Prostate gland (tissue), 2 donors: Measurements from ENCODE around the gene MATN1. TPM values are rescaled to one million over a fixed set of nuclear protein-coding genes. Genes with fewer than 3 reads are reported as not detected.

Source experiments
- DNase-seq: peaks from one replicate; pipeline ENCODE4 v3.0.0-alpha.2; 2019; ENCODE audit warnings: low spot score
- H3K27ac ChIP-seq, 2 donors: fragments of 200-600 bp; sonication (generic); 2 replicates each; pipeline ENCODE4 v1.5.1; 2017 to 2019
- H3K27me3 ChIP-seq: fragments of 200-600 bp; sonication (generic); replicated peaks from 2 replicates; pipeline ENCODE4 v1.5.1; 2019; ENCODE audit not compliant: insufficient read depth
- H3K36me3 ChIP-seq, 2 donors: fragments of 200-600 bp; sonication (generic); 1 replicate in 1 of 2; 2 replicates in 1 of 2; pipeline versions ENCODE4 v1.5.1 to v1.8.1; 2017 to 2019
- H3K4me1 ChIP-seq: fragments of 200-600 bp; sonication (generic); replicated peaks from 2 replicates; pipeline ENCODE4 v1.5.1; 2019
- H3K4me3 ChIP-seq, 2 donors: fragments of 200-600 bp; sonication (generic); 2 replicates each; pipeline ENCODE4 v1.5.1; 2017 to 2019
- H3K9me3 ChIP-seq: fragments of 200-600 bp; sonication (generic); 2 replicates; pipeline ENCODE4 v1.5.1; 2017
- POLR2A ChIP-seq: fragments of 450-650 bp; IDR thresholded peaks from one replicate; pipeline ENCODE4 v1.6.1; 2016; ENCODE audit warnings: antibody characterized with exemption, mild to moderate bottlenecking
- POLR2AphosphoS5 ChIP-seq: sonication (generic); formaldehyde crosslinking; IDR thresholded peaks from one replicate; pipeline ENCODE4 v1.6.1; 2017; ENCODE audit warnings: antibody characterized with exemption
- WGBS: methylation state at CpG from one replicate; pipeline ENCODE4 v1.1.5; 2018; 5-methylcytosine and 5-hydroxymethylcytosine counted together
- intact Hi-C: fragments of 100-400 bp; cut with DNase I; formaldehyde crosslinking; loops from one replicate; pipeline ENCODE4 v1.14.2; 2022
- total RNA-seq, 2 donors: library from RNA; depleted of rRNA; stranded (reverse); fragments of >200 nt; gene quantifications; one replicate each; pipeline ENCODE4 v1.1.0, GENCODE V29; 2016
- TF ChIP-seq, protein P1 (sequence below), 4 experiments: fragments of 200-600 bp in 2 of 4; fragments of 450-650 bp in 2 of 4; sonication (generic) in 2 of 4; IDR thresholded peaks; 1 replicate in 3 of 4; 2 replicates in 1 of 4; pipeline ENCODE4 v1.5.1; 2016 to 2019; ENCODE audit warnings: antibody characterized with exemption in 4 of 4, mild to moderate bottlenecking in 2 of 4, moderate library complexity in 2 of 4

MATN1 gene
- total RNA-seq, 2 donors from 2014 or later = 0.34 TPM; not detected in 1

DNA sequence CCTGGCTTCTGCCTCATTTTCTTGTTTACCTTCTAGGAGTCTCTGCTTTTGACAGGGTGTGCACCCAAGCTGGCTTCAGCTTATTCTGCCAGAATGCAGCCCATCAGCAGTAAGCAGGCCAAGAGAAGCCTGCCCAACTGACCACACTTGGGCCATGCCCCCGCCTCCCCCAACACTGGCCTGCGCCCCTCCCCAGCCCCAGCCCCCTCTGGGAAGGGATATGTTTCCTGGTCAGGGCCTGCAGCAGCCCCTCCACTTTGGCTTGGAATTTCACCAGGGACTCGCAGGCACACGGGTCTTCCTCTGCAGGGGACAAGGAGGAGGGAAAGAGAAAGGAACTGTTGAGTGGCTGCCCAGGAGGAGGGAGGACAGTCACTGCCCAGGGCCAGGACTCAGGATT lies 9.4 kb downstream of the MATN1 start:
- H3K27ac ChIP-seq = no peak overlapping the region
- H3K4me3 ChIP-seq = no peak overlapping the region
- intact Hi-C loops = no loop called here
- H3K9me3 ChIP-seq = no peaks in the 10 kb centered on the region
- no peaks in the 10 kb centered on the region for H3K36me3 ChIP-seq
- TF ChIP-seq POLR2A (no peak), POLR2AphosphoS5 (no peak)
- TF ChIP-seq, protein P1, sequence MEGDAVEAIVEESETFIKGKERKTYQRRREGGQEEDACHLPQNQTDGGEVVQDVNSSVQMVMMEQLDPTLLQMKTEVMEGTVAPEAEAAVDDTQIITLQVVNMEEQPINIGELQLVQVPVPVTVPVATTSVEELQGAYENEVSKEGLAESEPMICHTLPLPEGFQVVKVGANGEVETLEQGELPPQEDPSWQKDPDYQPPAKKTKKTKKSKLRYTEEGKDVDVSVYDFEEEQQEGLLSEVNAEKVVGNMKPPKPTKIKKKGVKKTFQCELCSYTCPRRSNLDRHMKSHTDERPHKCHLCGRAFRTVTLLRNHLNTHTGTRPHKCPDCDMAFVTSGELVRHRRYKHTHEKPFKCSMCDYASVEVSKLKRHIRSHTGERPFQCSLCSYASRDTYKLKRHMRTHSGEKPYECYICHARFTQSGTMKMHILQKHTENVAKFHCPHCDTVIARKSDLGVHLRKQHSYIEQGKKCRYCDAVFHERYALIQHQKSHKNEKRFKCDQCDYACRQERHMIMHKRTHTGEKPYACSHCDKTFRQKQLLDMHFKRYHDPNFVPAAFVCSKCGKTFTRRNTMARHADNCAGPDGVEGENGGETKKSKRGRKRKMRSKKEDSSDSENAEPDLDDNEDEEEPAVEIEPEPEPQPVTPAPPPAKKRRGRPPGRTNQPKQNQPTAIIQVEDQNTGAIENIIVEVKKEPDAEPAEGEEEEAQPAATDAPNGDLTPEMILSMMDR (IDR thresholded peaks at IDR 0.05) = no peak
- H3K27me3 ChIP-seq = no peaks in the 10 kb centered on the region
- H3K4me1 ChIP-seq = no peaks in the 10 kb centered on the region
- no peak for DNase-seq
- 56% methylated on average over 4 of the region's 4 CpGs for WGBS

DNA sequence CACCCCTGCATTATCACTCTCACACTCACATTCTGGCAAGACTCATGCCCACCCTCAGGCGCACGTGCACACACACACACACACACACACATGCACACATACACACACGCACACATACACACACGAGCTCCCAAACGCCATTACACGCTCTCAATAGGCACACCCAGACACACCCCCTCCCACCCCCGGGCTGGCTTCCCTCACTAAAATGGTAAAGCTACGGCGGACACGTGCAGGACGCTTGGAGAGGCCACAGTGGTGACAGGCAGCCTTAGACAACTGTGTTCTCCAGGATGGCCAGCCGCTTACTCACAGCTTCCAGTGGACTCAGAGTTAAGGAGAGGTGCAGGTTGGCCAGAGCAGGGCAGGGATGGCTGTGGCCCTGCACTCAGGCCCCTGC lies 10.1 kb downstream of the MATN1 start:
- Histone ChIP-seq H3K27me3 (no peaks in the 10 kb centered on the region), H3K36me3 (no peaks in the 10 kb centered on the region), H3K9me3 (no peaks in the 10 kb centered on the region), H3K4me1 (no peaks in the 10 kb centered on the region), H3K27ac (no peak overlapping the region), H3K4me3 (no peak overlapping the region)
- DNase-seq = no peak
- 48% methylated on average over 12 of the region's 12 CpGs for WGBS
- intact Hi-C loops = no loop called here
- TF ChIP-seq POLR2AphosphoS5 (no peak), POLR2A (no peak)
- TF ChIP-seq, protein P1 (IDR thresholded peaks at IDR 0.05) = no peak

DNA sequence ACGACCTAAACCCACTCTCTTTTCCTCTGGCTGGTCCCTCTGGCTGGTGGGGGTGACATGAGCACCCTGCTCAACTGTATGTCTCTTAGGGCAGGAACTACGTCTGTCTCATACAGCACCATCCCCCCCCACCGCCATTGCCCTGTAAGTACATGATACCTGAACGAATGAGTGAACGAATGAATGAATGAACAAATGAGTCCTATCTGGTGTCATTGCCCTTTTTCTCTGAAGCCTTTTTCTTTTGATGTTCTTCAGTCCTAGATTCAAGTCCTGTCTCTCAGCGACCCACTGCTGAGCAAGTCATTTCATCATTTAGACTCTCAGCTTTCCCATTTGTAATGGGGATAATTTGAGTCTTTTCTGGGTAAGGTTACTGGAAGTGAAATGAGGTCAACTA lies 10.8 kb downstream of the MATN1 start:
- Histone ChIP-seq H3K9me3 (no peaks in the 10 kb centered on the region), H3K27ac (no peak overlapping the region), H3K36me3 (no peaks in the 10 kb centered on the region), H3K4me1 (no peaks in the 10 kb centered on the region), H3K4me3 (no peak overlapping the region), H3K27me3 (no peaks in the 10 kb centered on the region)
- DNase-seq = no peak
- TF ChIP-seq POLR2AphosphoS5 (no peak), POLR2A (no peak)
- TF ChIP-seq, protein P1 (IDR thresholded peaks at IDR 0.05) = no peak
- intact Hi-C loops = no loop called here
- 95% methylated on average over 6 of the region's 6 CpGs for WGBS

DNA sequence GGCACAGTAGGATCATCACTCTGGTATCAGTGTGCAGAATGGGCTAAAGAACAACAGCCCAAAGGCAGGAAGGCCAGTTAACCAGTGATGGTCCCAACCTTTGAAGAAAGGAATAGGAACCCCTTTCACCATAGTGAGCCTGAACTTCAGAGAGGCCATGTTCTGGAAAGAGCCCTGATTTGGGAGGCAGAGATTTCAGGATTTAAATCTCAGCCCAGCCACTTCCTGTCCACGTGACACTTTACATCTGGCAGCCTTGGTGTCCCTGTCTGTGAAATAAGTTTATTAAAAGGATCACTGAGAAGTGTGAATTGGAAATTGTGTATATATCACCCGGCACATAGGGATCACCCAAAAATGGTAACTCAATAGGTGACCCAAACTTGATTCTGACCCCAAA lies 13.0 kb downstream of the MATN1 start:
- Histone ChIP-seq H3K9me3 (no peaks in the 10 kb centered on the region), H3K4me1 (no peaks in the 10 kb centered on the region), H3K36me3 (no peaks in the 10 kb centered on the region), H3K27me3 (no peaks in the 10 kb centered on the region), H3K4me3 (no peak overlapping the region), H3K27ac (no peak overlapping the region)
- TF ChIP-seq POLR2AphosphoS5 = no peak
- TF ChIP-seq, protein P1 (IDR thresholded peaks at IDR 0.05) = no peak
- TF ChIP-seq POLR2A = no peak
- DNase-seq = no peak
- intact Hi-C loops = no loop called here
- WGBS = 77% methylated on average over 2 of the region's 2 CpGs

DNA sequence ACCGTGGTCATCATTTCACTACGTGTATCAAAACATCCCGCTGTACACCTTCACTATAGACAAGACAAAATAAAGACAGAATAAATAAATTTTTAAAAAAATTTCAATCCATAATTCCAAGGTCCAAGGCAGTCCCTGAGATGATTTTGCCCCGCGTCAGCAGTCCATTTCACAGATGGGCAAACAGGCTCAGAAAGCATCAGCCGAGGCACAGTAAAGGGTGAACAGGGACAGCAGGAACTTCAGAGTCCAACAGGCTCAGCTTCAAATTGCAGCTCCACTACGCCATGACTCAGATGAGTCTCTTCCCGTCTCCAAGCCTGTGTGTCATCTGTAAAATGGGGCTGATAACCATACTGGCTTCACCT lies 15.0 kb downstream of the MATN1 start:
- intact Hi-C loops = loop anchor here (2.0 to 10.0 kb wide), 3 partner anchors 324 to 1472 kb away; partner anchors contain the start of gene PTPRU

More for the DNA sequence above, 15.0 kb downstream of the MATN1 start:
- 49% methylated on average over 8 of the region's 8 CpGs for WGBS
- no peak for DNase-seq
- Histone ChIP-seq H3K4me1 (no peaks in the 10 kb centered on the region), H3K36me3 (no peaks in the 10 kb centered on the region), H3K4me3 (no peak overlapping the region), H3K27ac (no peak overlapping the region), H3K9me3 (no peaks in the 10 kb centered on the region), H3K27me3 (no peaks in the 10 kb centered on the region)
- TF ChIP-seq POLR2A (no peak), POLR2AphosphoS5 (no peak)
- TF ChIP-seq, protein P1 (IDR thresholded peaks at IDR 0.05) = no peak
